NCI-H2196 treated with DMSO at 0.1 percent for 48 hours (cell line): Measurements from ENCODE around the gene PITPNM1.

Experiments used
- DNase-seq: peaks from one replicate; lab custom pipeline; 2025; ENCODE audit not compliant: unreplicated experiment; lab: John Stamatoyannopoulos, UW

Gene PITPNM1

GRCh38 chr11:67445515-67445914, 59.6 kb downstream of the PITPNM1 start:
- DNase-seq = no peak

- no peak for DNase-seq
These were observed 62.4 kb downstream of the PITPNM1 start for GRCh38 chr11:67442504-67443404.
